Activated CD4-positive, alpha-beta T cell treated with anti-CD3 and anti-CD28 coated beads, Interleukin-2, amount 50 U/mL, for 4 hours (primary cell): Measurements from ENCODE around the gene CRIP1.

Source experiments
- DNase-seq, 2 experiments: peaks; one replicate each; pipeline ENCODE4 v3.0.0-alpha.2; 2020

The CRIP1 gene

GRCh38 chr14:105471297-105471821, 15.3 kb upstream of the CRIP1 start:
- DNase-seq = no peak

- DNase-seq = no peak
Observed at GRCh38 chr14:105471823-105472485, 14.7 kb upstream of the CRIP1 start.

- no peak for DNase-seq
Observed at GRCh38 chr14:105472486-105472991, 14.1 kb upstream of the CRIP1 start.

GRCh38 chr14:105473033-105473676, 13.5 kb upstream of the CRIP1 start:
- DNase-seq = no peak

GRCh38 chr14:105473677-105474482, 12.8 kb upstream of the CRIP1 start:
- DNase-seq = peak; percentile 68 to 70

- no peak for DNase-seq
Observed at GRCh38 chr14:105474483-105475268, 12.0 kb upstream of the CRIP1 start, which contains the start of gene CRIP2. CRIP2 (plus strand) TSS chr14:105474821; CDS start chr14:105474863, 42 bp downstream.

GRCh38 chr14:105475269-105476096, 11.2 kb upstream of the CRIP1 start:
- no peak for DNase-seq

- no peak for DNase-seq
Observed at GRCh38 chr14:105476097-105476830, 10.4 kb upstream of the CRIP1 start.

GRCh38 chr14:105476831-105477659, 9.6 kb upstream of the CRIP1 start:
- no peak for DNase-seq

GRCh38 chr14:105477660-105478397, 8.9 kb upstream of the CRIP1 start:
- peak; percentile 60 to 67 for DNase-seq

- DNase-seq = no peak
Observed at GRCh38 chr14:105478398-105479251, 8.1 kb upstream of the CRIP1 start.

- DNase-seq = no peak
Observed at GRCh38 chr14:105479431-105480158, 7.1 kb upstream of the CRIP1 start.

GRCh38 chr14:105480199-105480746, 6.4 kb upstream of the CRIP1 start:
- DNase-seq = no peak

GRCh38 chr14:105480807-105481801, 5.6 kb upstream of the CRIP1 start:
- peak; percentile 83 to 87 for DNase-seq

- peak; percentile 88 to 89 for DNase-seq
Observed at GRCh38 chr14:105481886-105482457, 4.7 kb upstream of the CRIP1 start.
